Measurements from ENCODE around the gene GPC5.

The GPC5 gene

GRCh38 chr13:91767651-91768050 is 369.2 kb downstream of the GPC5 start:
- H3K4me3 ChIP-seq (ENCODE audit: control insufficient read depth, low read depth, low read length) = no peak overlapping the region
- DNase-seq (ENCODE audit: low read depth) = no peak
- no peak for TF ChIP-seq CTCF (conservative IDR thresholded peaks at IDR 0.05; ENCODE audit: control insufficient read depth, insufficient read depth, low read depth, low read length)

GRCh38 chr13:91768746-91769145 is 370.3 kb downstream of the GPC5 start:
- TF ChIP-seq CTCF (conservative IDR thresholded peaks at IDR 0.05; ENCODE audit: control insufficient read depth, insufficient read depth, low read depth, low read length) = no peak
- no peak for DNase-seq (ENCODE audit: low read depth)
- H3K4me3 ChIP-seq (ENCODE audit: control insufficient read depth, low read depth, low read length) = no peak overlapping the region

- H3K4me3 ChIP-seq (ENCODE audit: control insufficient read depth, low read depth, low read length) = no peak overlapping the region
- DNase-seq (ENCODE audit: low read depth) = no peak
- TF ChIP-seq CTCF (conservative IDR thresholded peaks at IDR 0.05; ENCODE audit: control insufficient read depth, insufficient read depth, low read depth, low read length) = no peak
These were observed 372.8 kb downstream of the GPC5 start for GRCh38 chr13:91771229-91771628.

GRCh38 chr13:91773591-91774227 is 375.3 kb downstream of the GPC5 start:
- H3K4me3 ChIP-seq (ENCODE audit: control insufficient read depth, low read depth, low read length) = no peak overlapping the region
- no peak for DNase-seq (ENCODE audit: low read depth)
- TF ChIP-seq CTCF (conservative IDR thresholded peaks at IDR 0.05; ENCODE audit: control insufficient read depth, insufficient read depth, low read depth, low read length) = no peak

GRCh38 chr13:91774397-91774796 is 376.0 kb downstream of the GPC5 start:
- no peak for DNase-seq (ENCODE audit: low read depth)
- no peak overlapping the region for H3K4me3 ChIP-seq (ENCODE audit: control insufficient read depth, low read depth, low read length)
- no peak for TF ChIP-seq CTCF (conservative IDR thresholded peaks at IDR 0.05; ENCODE audit: control insufficient read depth, insufficient read depth, low read depth, low read length)

- TF ChIP-seq CTCF (conservative IDR thresholded peaks at IDR 0.05; ENCODE audit: control insufficient read depth, insufficient read depth, low read depth, low read length) = no peak
- DNase-seq (ENCODE audit: low read depth) = no peak
- H3K4me3 ChIP-seq (ENCODE audit: control insufficient read depth, low read depth, low read length) = no peak overlapping the region
These were observed 378.3 kb downstream of the GPC5 start for GRCh38 chr13:91776611-91777193.
